Measurements from ENCODE around the gene NEFH. TPM values are rescaled to one million over a fixed set of nuclear protein-coding genes. Genes with fewer than 3 reads are reported as not detected.

The NEFH gene
- total RNA-seq, 1 donor = 1.1 TPM

Other genes starting within 250 kb of the NEFH start
- gene RHBDD3, start 212.2 kb upstream of the NEFH start, total RNA-seq = 26.1 TPM
- 592 TPM for gene EWSR1, start 211.9 kb upstream of the NEFH start, total RNA-seq
- 9.7 TPM for gene GAS2L1, start 173.6 kb upstream of the NEFH start, total RNA-seq
- 3.8 TPM for gene RASL10A, start 164.5 kb upstream of the NEFH start, total RNA-seq
- gene AP1B1, start 91.6 kb upstream of the NEFH start, total RNA-seq = 215 TPM
- not detected for gene RFPL1, start 41.6 kb upstream of the NEFH start, total RNA-seq
- gene THOC5, start 73.5 kb downstream of the NEFH start, total RNA-seq = 50.9 TPM
- 79.2 TPM for gene NIPSNAP1, start 100.9 kb downstream of the NEFH start, total RNA-seq
- gene NF2, start 123.4 kb downstream of the NEFH start, total RNA-seq = 26.7 TPM
- 0.27 TPM for gene CABP7, start 239.8 kb downstream of the NEFH start, total RNA-seq